Ecto neural progenitor cell (in vitro differentiated cells): Measurements from ENCODE around the gene DDX23.

Experiments
- DNase-seq: peaks from one replicate; pipeline ENCODE4 v3.0.0-alpha.2; 2018; ENCODE audit warnings: low spot score

DDX23 gene

GRCh38 chr12:48795550-48796455 is 56.2 kb downstream of the DDX23 start:
- peak; percentile 88 for DNase-seq

- no peak for DNase-seq
These were observed 57.1 kb downstream of the DDX23 start for GRCh38 chr12:48794870-48795269.

GRCh38 chr12:48793696-48794095 is 58.3 kb downstream of the DDX23 start:
- no peak for DNase-seq

GRCh38 chr12:48789858-48790326 is 62.1 kb downstream of the DDX23 start:
- no peak for DNase-seq

GRCh38 chr12:48788854-48789775 is 62.8 kb downstream of the DDX23 start, which contains the start of gene ADCY6:
ADCY6 (minus strand) TSS chr12:48789089; CDS start chr12:48783434, 5,655 bp downstream.
- peak; percentile 92 for DNase-seq

GRCh38 chr12:48788524-48788853 is 63.5 kb downstream of the DDX23 start:
- peak; percentile 66 for DNase-seq

GRCh38 chr12:48787791-48788523 is 64.0 kb downstream of the DDX23 start:
- no peak for DNase-seq

GRCh38 chr12:48786591-48787544 is 65.1 kb downstream of the DDX23 start:
- DNase-seq: no peak

- no peak for DNase-seq
These were observed 68.5 kb downstream of the DDX23 start for GRCh38 chr12:48783432-48783831.

GRCh38 chr12:48782457-48783395 is 69.2 kb downstream of the DDX23 start:
- DNase-seq: no peak

GRCh38 chr12:48781750-48782456 is 70.1 kb downstream of the DDX23 start:
- DNase-seq: no peak

GRCh38 chr12:48780381-48781025 is 71.5 kb downstream of the DDX23 start:
- no peak for DNase-seq

GRCh38 chr12:48779869-48780268 is 72.1 kb downstream of the DDX23 start:
- DNase-seq: no peak
